Liver (tissue), 3 donors: ENCODE results near the gene KIAA0825.

Source experiments
- EGR1 ChIP-seq, 2 donors: IDR thresholded peaks; 2 replicates each; pipeline ENCODE4 v1.6.1; 2016 to 2018; ENCODE audit warnings: antibody characterized with exemption in 2 of 2, low read depth in 2 of 2
- RAD21 ChIP-seq, 2 donors: IDR thresholded peaks; 2 replicates each; pipeline ENCODE4 v1.6.1; 2016; ENCODE audit warnings: antibody characterized with exemption in 2 of 2, mild to moderate bottlenecking in 2 of 2
- TAF1 ChIP-seq: conservative IDR thresholded peaks from 2 replicates; pipeline ENCODE4 v1.6.1; 2016; ENCODE audit warnings: antibody characterized with exemption, mild to moderate bottlenecking
- TF ChIP-seq, protein P1 (sequence below): fragments of 150-350 bp; IDR thresholded peaks from 2 replicates; pipeline ENCODE4 v1.5.1; 2017; ENCODE audit warnings: improper control_type of control experiment, low read depth, low read length; ENCODE audit not compliant: missing input control
- TF ChIP-seq, protein P2 (sequence below): IDR thresholded peaks from 2 replicates; pipeline ENCODE4 v1.6.1; 2016; ENCODE audit warnings: antibody characterized with exemption, mild to moderate bottlenecking
- TF ChIP-seq, protein P3 (sequence below): IDR thresholded peaks from 2 replicates; pipeline ENCODE4 v1.6.1; 2016; ENCODE audit warnings: antibody characterized with exemption
- TF ChIP-seq, protein P4 (sequence below): IDR thresholded peaks from 2 replicates; pipeline ENCODE4 v1.6.1; 2016; ENCODE audit warnings: antibody characterized with exemption
- donor health status: healthy.
- donor health status: healthy.

DNA sequence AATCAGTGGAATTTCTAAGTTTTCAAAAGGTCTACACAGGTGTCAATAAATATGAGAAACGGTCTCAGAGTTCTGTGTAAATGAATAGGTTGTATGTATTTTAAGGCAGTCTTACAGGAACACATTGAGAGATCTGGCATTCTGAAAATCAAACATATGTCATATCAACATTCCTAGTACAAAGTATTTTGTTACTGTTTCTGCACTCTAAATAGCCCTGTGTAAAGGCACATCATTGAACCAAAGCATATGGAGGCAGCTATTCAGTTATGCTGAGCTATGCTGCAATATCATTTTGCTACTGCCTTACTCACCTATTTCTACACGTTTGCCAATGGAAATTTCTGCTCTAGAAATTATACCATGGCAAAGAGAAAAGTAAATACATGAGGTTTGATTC lies 379.1 kb downstream of the KIAA0825 start:
- TF ChIP-seq EGR1 (IDR thresholded peaks at IDR 0.05; ENCODE audit: low read depth in 2 of 2) = no peak
- TF ChIP-seq, protein P1, sequence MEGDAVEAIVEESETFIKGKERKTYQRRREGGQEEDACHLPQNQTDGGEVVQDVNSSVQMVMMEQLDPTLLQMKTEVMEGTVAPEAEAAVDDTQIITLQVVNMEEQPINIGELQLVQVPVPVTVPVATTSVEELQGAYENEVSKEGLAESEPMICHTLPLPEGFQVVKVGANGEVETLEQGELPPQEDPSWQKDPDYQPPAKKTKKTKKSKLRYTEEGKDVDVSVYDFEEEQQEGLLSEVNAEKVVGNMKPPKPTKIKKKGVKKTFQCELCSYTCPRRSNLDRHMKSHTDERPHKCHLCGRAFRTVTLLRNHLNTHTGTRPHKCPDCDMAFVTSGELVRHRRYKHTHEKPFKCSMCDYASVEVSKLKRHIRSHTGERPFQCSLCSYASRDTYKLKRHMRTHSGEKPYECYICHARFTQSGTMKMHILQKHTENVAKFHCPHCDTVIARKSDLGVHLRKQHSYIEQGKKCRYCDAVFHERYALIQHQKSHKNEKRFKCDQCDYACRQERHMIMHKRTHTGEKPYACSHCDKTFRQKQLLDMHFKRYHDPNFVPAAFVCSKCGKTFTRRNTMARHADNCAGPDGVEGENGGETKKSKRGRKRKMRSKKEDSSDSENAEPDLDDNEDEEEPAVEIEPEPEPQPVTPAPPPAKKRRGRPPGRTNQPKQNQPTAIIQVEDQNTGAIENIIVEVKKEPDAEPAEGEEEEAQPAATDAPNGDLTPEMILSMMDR = no peak
- TF ChIP-seq, protein P2, sequence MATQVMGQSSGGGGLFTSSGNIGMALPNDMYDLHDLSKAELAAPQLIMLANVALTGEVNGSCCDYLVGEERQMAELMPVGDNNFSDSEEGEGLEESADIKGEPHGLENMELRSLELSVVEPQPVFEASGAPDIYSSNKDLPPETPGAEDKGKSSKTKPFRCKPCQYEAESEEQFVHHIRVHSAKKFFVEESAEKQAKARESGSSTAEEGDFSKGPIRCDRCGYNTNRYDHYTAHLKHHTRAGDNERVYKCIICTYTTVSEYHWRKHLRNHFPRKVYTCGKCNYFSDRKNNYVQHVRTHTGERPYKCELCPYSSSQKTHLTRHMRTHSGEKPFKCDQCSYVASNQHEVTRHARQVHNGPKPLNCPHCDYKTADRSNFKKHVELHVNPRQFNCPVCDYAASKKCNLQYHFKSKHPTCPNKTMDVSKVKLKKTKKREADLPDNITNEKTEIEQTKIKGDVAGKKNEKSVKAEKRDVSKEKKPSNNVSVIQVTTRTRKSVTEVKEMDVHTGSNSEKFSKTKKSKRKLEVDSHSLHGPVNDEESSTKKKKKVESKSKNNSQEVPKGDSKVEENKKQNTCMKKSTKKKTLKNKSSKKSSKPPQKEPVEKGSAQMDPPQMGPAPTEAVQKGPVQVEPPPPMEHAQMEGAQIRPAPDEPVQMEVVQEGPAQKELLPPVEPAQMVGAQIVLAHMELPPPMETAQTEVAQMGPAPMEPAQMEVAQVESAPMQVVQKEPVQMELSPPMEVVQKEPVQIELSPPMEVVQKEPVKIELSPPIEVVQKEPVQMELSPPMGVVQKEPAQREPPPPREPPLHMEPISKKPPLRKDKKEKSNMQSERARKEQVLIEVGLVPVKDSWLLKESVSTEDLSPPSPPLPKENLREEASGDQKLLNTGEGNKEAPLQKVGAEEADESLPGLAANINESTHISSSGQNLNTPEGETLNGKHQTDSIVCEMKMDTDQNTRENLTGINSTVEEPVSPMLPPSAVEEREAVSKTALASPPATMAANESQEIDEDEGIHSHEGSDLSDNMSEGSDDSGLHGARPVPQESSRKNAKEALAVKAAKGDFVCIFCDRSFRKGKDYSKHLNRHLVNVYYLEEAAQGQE = no peak
- TF ChIP-seq, protein P3, sequence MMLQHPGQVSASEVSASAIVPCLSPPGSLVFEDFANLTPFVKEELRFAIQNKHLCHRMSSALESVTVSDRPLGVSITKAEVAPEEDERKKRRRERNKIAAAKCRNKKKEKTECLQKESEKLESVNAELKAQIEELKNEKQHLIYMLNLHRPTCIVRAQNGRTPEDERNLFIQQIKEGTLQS = no peak
- no peak for TF ChIP-seq TAF1
- no peak for TF ChIP-seq RAD21 (IDR thresholded peaks at IDR 0.05)
- TF ChIP-seq, protein P4, sequence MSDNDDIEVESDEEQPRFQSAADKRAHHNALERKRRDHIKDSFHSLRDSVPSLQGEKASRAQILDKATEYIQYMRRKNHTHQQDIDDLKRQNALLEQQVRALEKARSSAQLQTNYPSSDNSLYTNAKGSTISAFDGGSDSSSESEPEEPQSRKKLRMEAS = no peak
